HL-60 (cell line): Measurements from ENCODE around the gene EBNA1BP2.
"Not testable (repeated sequence)": the region's sequence is repeated elsewhere in the genome, so short reads cannot be mapped to it uniquely, and the experiment has no call there.

ENCODE experiments used
- DNase-seq, 2 experiments: peaks; one replicate each; pipeline ENCODE4 v3.0.0-alpha.2; 2010 to 2020; ENCODE audit warnings: low read depth in 1 of 2, low spot score in 1 of 2
- H3K27ac ChIP-seq: fragments of 250-450 bp; sonication (Bioruptor Pico); replicated peaks from 2 replicates; pipeline ENCODE4 v1.5.1; 2020; ENCODE audit warnings: mild to moderate bottlenecking, moderate library complexity
- H3K27me3 ChIP-seq: fragments of 250-450 bp; sonication (Bioruptor Pico); 2 replicates; pipeline ENCODE4 v1.5.1; 2021; ENCODE audit warnings: mild to moderate bottlenecking, moderate library complexity; ENCODE audit not compliant: insufficient read depth, poor library complexity, severe bottlenecking
- H3K4me3 ChIP-seq: replicated peaks from 2 replicates; pipeline ENCODE4 v1.5.1; 2011; ENCODE audit warnings: mild to moderate bottlenecking, control low read depth, low read length; ENCODE audit not compliant: insufficient read depth
- microRNA-seq: library from miRNA; unstranded; fragments of <30 nt; microRNA quantifications from one replicate; pipeline ENCODE4, GENCODE V29; 2018

EBNA1BP2 gene

DNA sequence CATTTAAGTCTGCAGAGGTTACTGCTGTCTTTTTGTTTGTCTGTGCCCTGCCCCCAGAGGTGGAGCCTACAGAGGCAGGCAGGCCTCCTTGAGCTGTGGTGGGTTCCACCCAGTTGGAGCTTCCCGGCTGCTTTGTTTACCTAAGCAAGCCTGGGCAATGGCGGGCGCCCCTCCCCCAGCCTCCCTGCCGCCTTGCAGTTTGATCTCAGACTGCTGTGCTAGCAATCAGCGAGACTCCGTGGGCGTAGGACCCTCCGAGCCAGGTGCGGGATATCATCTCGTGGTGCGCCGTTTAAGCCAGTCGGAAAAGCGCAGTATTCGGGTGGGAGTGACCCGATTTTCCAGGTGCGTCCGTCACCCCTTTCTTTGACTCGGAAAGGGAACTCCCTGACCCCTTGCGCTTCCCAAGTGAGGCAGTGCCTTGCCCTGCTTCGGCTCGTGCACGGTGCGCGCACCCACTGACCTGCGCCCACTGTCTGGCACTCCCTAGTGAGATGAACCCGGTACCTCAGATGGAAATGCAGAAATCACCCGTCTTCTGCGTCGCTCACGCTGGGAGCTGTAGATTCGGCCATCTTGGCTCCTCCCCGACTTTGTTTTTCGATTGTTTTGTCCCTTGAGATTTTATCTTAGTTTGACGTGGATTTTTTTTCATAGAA lies 52.0 kb downstream of the EBNA1BP2 start:
- not testable (repeated sequence) for H3K27me3 ChIP-seq, DNase-seq, H3K4me3 ChIP-seq, H3K27ac ChIP-seq

Small RNA genes lying within 50 kb of the gene (microRNA-seq; reads per million reads assigned to microRNA genes)
- gene MIR6733, result 3.0 reads per million, percentile 3 among the genes with 10 or more reads in this experiment
